H9 (cell line): ENCODE measurements around the gene PLAC1. TPM values are rescaled to one million over a fixed set of nuclear protein-coding genes. Genes with fewer than 3 reads are reported as not detected.

ENCODE experiments used
- DNase-seq: peaks from one replicate; pipeline ENCODE4 v3.0.0-alpha.2; 2017
- H2AFZ ChIP-seq: one replicate; pipeline ENCODE4 v1.6.1; 2013; ENCODE audit warnings: mild to moderate bottlenecking, low read length, control low read depth, moderate library complexity
- H2AK5ac ChIP-seq: 2 replicates; pipeline ENCODE4 v1.6.1; 2013; ENCODE audit warnings: low read length, control low read depth, mixed read lengths; ENCODE audit not compliant: insufficient read length
- H2BK120ac ChIP-seq: one replicate; pipeline ENCODE4 v1.6.1; 2013; ENCODE audit warnings: low read depth, mild to moderate bottlenecking, low read length, control low read depth, inconsistent platforms; ENCODE audit not compliant: poor library complexity, severe bottlenecking
- H2BK12ac ChIP-seq: 2 replicates; pipeline ENCODE4 v1.6.1; 2013; ENCODE audit warnings: low read length, control low read depth, mixed read lengths, low read depth; ENCODE audit not compliant: insufficient read length
- H2BK15ac ChIP-seq: 2 replicates; pipeline ENCODE4 v1.6.1; 2013; ENCODE audit warnings: low read depth, low read length, control low read depth
- H2BK20ac ChIP-seq: one replicate; pipeline ENCODE4 v1.6.1; 2013; ENCODE audit warnings: low read depth, mild to moderate bottlenecking, low read length, control low read depth, inconsistent platforms; ENCODE audit not compliant: poor library complexity, severe bottlenecking
- H2BK5ac ChIP-seq: 2 replicates; pipeline ENCODE4 v1.6.1; 2013; ENCODE audit warnings: low read length, control low read depth, mixed read lengths; ENCODE audit not compliant: insufficient read length
- H3K14ac ChIP-seq: 2 replicates; pipeline ENCODE4 v1.6.1; 2013; ENCODE audit warnings: low read length, control low read depth; ENCODE audit not compliant: insufficient read depth
- H3K18ac ChIP-seq: 2 replicates; pipeline ENCODE4 v1.6.1; 2013; ENCODE audit warnings: low read depth, mild to moderate bottlenecking, mixed read lengths, low read length, control low read depth; ENCODE audit not compliant: insufficient read length
- H3K23ac ChIP-seq: 2 replicates; pipeline ENCODE4 v1.6.1; 2013; ENCODE audit warnings: low read length, control low read depth, mixed read lengths, low read depth; ENCODE audit not compliant: insufficient read length
- H3K23me2 ChIP-seq: 2 replicates; pipeline ENCODE4 v1.6.1; 2013; ENCODE audit warnings: low read depth, mild to moderate bottlenecking, mixed read lengths, low read length, control low read depth; ENCODE audit not compliant: insufficient read length, poor library complexity, severe bottlenecking
- H3K27ac ChIP-seq: 2 replicates; pipeline ENCODE4 v1.5.1; 2013; ENCODE audit warnings: low read length, control low read depth, mixed read lengths, low read depth; ENCODE audit not compliant: insufficient read length
- H3K27me3 ChIP-seq: 2 replicates; pipeline ENCODE4 v1.6.1; 2013; ENCODE audit warnings: low read length, control low read depth, inconsistent platforms; ENCODE audit not compliant: insufficient read depth
- H3K4ac ChIP-seq: 2 replicates; pipeline ENCODE4 v1.6.1; 2013; ENCODE audit warnings: low read depth, mild to moderate bottlenecking, control low read depth, inconsistent platforms, low read length, moderate library complexity
- H3K4me1 ChIP-seq: 2 replicates; pipeline ENCODE4 v1.6.1; 2013; ENCODE audit warnings: low read length, control low read depth, inconsistent platforms; ENCODE audit not compliant: insufficient read depth
- H3K4me2 ChIP-seq: 2 replicates; pipeline ENCODE4 v1.6.1; 2013; ENCODE audit warnings: low read length, control low read depth, mixed read lengths; ENCODE audit not compliant: insufficient read length, insufficient read depth
- H3K56ac ChIP-seq: 2 replicates; pipeline ENCODE4 v1.6.1; 2013; ENCODE audit warnings: low read depth, mild to moderate bottlenecking, mixed read lengths, low read length, control low read depth; ENCODE audit not compliant: insufficient read length
- H3K79me1 ChIP-seq: 2 replicates; pipeline ENCODE4 v1.6.1; 2013; ENCODE audit warnings: low read depth, mild to moderate bottlenecking, moderate library complexity, low read length, control low read depth, inconsistent platforms; ENCODE audit not compliant: insufficient read depth, poor library complexity, severe bottlenecking
- H3K79me2 ChIP-seq: 2 replicates; pipeline ENCODE4 v1.6.1; 2013; ENCODE audit warnings: low read length, control low read depth, inconsistent platforms; ENCODE audit not compliant: insufficient read depth
- H3K9ac ChIP-seq: 2 replicates; pipeline ENCODE4 v1.6.1; 2013; ENCODE audit warnings: low read length, control low read depth, mixed read lengths; ENCODE audit not compliant: insufficient read length; ENCODE audit errors: extremely low read depth
- H3K9me3 ChIP-seq: one replicate; pipeline ENCODE4 v1.6.1; 2013; ENCODE audit warnings: low read depth, low read length, inconsistent platforms; ENCODE audit not compliant: control insufficient read depth
- H3T11ph ChIP-seq: one replicate; pipeline ENCODE4 v1.6.1; 2013; ENCODE audit warnings: mild to moderate bottlenecking, low read length, control low read depth, inconsistent platforms
- H4K20me1 ChIP-seq: one replicate; pipeline ENCODE4 v1.6.1; 2013; ENCODE audit not compliant: control insufficient read depth, insufficient read length, insufficient read depth
- H4K5ac ChIP-seq: 2 replicates; pipeline ENCODE4 v1.6.1; 2013; ENCODE audit warnings: low read depth, mild to moderate bottlenecking, mixed read lengths, low read length, control low read depth; ENCODE audit not compliant: insufficient read length
- H4K8ac ChIP-seq: replicated peaks from 2 replicates; pipeline ENCODE4 v1.6.1; 2013; ENCODE audit warnings: low read length, control low read depth, mixed read lengths, low read depth; ENCODE audit not compliant: insufficient read length
- H4K91ac ChIP-seq: 2 replicates; pipeline ENCODE4 v1.6.1; 2013; ENCODE audit warnings: low read depth, mild to moderate bottlenecking, moderate library complexity, mixed read lengths, low read length, control low read depth; ENCODE audit not compliant: insufficient read length
- H3K27ac Mint-ChIP-seq, 3 experiments: 2 replicates in 2 of 3; 3 replicates in 1 of 3; pipeline ENCODE4 v1.8.0; 2020 to 2021; ENCODE audit warnings: mixed read lengths in 3 of 3, mild to moderate bottlenecking in 1 of 3, moderate library complexity in 1 of 3
- H3K27me3 Mint-ChIP-seq: 2 replicates; pipeline ENCODE4 v1.8.0; 2021; ENCODE audit warnings: low read depth, mild to moderate bottlenecking, moderate library complexity, mixed read lengths
- H3K36me3 Mint-ChIP-seq, 3 experiments: 2 replicates in 2 of 3; 3 replicates in 1 of 3; pipeline ENCODE4 v1.8.0; 2020 to 2021; ENCODE audit warnings: low read depth in 3 of 3, mixed read lengths in 3 of 3; ENCODE audit not compliant: insufficient read depth in 1 of 3
- H3K4me1 Mint-ChIP-seq, 2 experiments: 2 replicates each; pipeline ENCODE4 v1.8.0; 2020; ENCODE audit warnings: mixed read lengths in 2 of 2
- H3K4me3 Mint-ChIP-seq, 2 experiments: 2 replicates in 1 of 2; 3 replicates in 1 of 2; pipeline ENCODE4 v1.8.0; 2020 to 2021; ENCODE audit warnings: mild to moderate bottlenecking in 2 of 2, mixed read lengths in 2 of 2, moderate library complexity in 1 of 2
- H3K9me3 Mint-ChIP-seq, 2 experiments: 2 replicates in 1 of 2; 3 replicates in 1 of 2; pipeline ENCODE4 v1.8.0; 2020; ENCODE audit warnings: mild to moderate bottlenecking in 2 of 2, mixed read lengths in 2 of 2, moderate library complexity in 1 of 2
- WGBS: extraction: QIAGEN DNeasy Blood & Tissue Kit; methylation state at CpG from one replicate; pipeline ENCODE4 v1.1.7; 2013; ENCODE audit warnings: missing lambda C conversion rate, low lambda C conversion rate, mixed read lengths; ENCODE audit not compliant: insufficient read length; ENCODE audit errors: extremely low coverage; 5-methylcytosine and 5-hydroxymethylcytosine counted together
- total RNA-seq: library from RNA; stranded (reverse); gene quantifications from 2 replicates; pipeline ENCODE4 v1.2.1, GENCODE V29; 2021
- TF ChIP-seq, protein P1 (sequence below): fragments of 200-600 bp; sonication (generic); conservative IDR thresholded peaks from 3 replicates; pipeline ENCODE4 v1.8.0; 2021; ENCODE audit warnings: antibody characterized with exemption, mild to moderate bottlenecking

Gene PLAC1
- total RNA-seq, 1 experiment from 2014 or later: 0.68 TPM

DNA sequence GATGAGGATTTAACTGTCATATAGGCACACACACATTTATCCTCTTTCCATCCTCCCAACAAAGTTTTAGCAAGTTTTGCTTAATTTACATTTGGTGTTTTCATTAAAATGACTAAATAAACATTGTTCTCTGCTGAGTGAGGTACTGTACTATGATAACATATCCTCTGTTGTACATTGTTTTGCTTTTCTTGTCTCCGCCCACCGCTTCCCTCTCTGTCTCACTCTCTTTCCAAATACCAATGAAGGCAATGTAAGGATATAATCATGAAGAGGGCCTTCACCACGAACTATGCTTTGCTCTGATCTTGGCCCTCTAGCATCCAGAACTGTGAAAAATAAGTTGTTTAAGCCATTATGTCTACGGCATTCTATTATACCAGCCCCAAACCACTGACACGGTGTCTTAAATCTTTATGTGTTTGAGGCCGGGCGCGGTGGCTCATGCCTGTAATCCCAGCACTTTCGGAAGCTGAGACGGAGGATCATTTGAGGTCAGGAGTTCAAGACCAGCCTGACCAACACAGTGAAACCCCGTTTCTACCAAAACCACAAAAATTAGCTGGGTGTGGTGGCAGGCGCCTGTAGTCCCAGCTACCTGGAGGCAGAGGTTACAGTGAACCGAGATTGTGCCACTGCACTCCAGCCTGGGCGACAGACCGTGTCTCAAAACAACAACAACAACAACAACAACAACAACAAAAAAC lies 133.0 kb downstream of the PLAC1 start:
- no peak overlapping the region for H3T11ph ChIP-seq
- H2BK5ac ChIP-seq: no peak overlapping the region

More for the DNA sequence above, 133.0 kb downstream of the PLAC1 start:
- no peak overlapping the region for H3K9ac ChIP-seq
- H2AK5ac ChIP-seq: no peak overlapping the region
- H3K9me3 ChIP-seq: peaks cover 9% of the 10 kb centered on the region
- no peak overlapping the region for H2BK12ac ChIP-seq
- H3K27me3 ChIP-seq: no peaks in the 10 kb centered on the region
- no peak overlapping the region for H4K91ac ChIP-seq
- no peak overlapping the region for H3K4ac ChIP-seq
- Mint-ChIP-seq H3K27me3 (peaks cover 4% of the 10 kb centered on the region; the same call in 1 of the 2 replicates), H3K9me3 (peaks cover 0 to 64% of the 10 kb centered on the region in 2 experiments; a peak in 4 of 5 replicates), H3K36me3 (peaks cover 0 to 5% (median 1%) of the 10 kb centered on the region in 3 experiments; a peak in 3 of 7 replicates), H3K4me3 (no peak overlapping the region), H3K4me1 (peaks cover 4 to 9% of the 10 kb centered on the region in 2 experiments; a peak in 2 of 4 replicates), H3K27ac (no peak overlapping the region)
- H3K79me1 ChIP-seq: no peaks in the 10 kb centered on the region
- no peak overlapping the region for H3K4me2 ChIP-seq
- no peak overlapping the region for H2BK20ac ChIP-seq
- no peak overlapping the region for H3K14ac ChIP-seq
- no peak for DNase-seq
- H3K23ac ChIP-seq: no peak overlapping the region
- H3K27ac ChIP-seq: no peak overlapping the region
- no peak overlapping the region for H2BK120ac ChIP-seq
- peaks cover 3% of the 10 kb centered on the region for H3K23me2 ChIP-seq
- H4K5ac ChIP-seq: no peak overlapping the region
- no peaks in the 10 kb centered on the region for H3K79me2 ChIP-seq
- no peaks in the 10 kb centered on the region for H3K4me1 ChIP-seq
- no peak overlapping the region for H2BK15ac ChIP-seq
- H4K8ac ChIP-seq: no peak overlapping the region
- H2AFZ ChIP-seq: no peak overlapping the region
- no CpG with 5 or more reads among the region's 15 CpGs for WGBS
- TF ChIP-seq, protein P1, sequence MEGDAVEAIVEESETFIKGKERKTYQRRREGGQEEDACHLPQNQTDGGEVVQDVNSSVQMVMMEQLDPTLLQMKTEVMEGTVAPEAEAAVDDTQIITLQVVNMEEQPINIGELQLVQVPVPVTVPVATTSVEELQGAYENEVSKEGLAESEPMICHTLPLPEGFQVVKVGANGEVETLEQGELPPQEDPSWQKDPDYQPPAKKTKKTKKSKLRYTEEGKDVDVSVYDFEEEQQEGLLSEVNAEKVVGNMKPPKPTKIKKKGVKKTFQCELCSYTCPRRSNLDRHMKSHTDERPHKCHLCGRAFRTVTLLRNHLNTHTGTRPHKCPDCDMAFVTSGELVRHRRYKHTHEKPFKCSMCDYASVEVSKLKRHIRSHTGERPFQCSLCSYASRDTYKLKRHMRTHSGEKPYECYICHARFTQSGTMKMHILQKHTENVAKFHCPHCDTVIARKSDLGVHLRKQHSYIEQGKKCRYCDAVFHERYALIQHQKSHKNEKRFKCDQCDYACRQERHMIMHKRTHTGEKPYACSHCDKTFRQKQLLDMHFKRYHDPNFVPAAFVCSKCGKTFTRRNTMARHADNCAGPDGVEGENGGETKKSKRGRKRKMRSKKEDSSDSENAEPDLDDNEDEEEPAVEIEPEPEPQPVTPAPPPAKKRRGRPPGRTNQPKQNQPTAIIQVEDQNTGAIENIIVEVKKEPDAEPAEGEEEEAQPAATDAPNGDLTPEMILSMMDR: no peak
- H3K18ac ChIP-seq: no peak overlapping the region
- H4K20me1 ChIP-seq: no peaks in the 10 kb centered on the region
- no peak overlapping the region for H3K56ac ChIP-seq
